Measurements from ENCODE around the gene CSNK1G2.

The CSNK1G2 gene

DNA sequence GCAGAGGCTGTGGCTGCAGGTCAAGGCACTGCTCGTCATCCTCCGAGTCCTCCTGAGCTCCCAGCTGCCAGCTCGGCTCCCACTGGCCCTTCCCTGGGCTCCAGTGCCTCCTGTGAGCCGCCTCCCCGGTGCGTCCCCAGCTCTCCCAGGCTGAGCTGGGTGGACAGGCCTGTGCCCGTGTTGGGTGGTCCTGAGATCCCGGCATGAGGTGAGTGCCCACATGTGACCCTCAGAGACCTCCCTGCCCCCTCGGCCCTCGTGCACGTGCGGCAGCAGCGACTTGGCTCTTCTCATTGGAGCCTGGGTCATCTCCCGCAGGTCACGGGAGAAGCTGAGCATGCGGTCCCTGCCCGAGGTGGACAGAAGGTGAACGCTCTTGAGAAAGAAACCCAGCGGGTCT is 20.3 kb upstream of the CSNK1G2 start:
- TF ChIP-seq, protein P1, sequence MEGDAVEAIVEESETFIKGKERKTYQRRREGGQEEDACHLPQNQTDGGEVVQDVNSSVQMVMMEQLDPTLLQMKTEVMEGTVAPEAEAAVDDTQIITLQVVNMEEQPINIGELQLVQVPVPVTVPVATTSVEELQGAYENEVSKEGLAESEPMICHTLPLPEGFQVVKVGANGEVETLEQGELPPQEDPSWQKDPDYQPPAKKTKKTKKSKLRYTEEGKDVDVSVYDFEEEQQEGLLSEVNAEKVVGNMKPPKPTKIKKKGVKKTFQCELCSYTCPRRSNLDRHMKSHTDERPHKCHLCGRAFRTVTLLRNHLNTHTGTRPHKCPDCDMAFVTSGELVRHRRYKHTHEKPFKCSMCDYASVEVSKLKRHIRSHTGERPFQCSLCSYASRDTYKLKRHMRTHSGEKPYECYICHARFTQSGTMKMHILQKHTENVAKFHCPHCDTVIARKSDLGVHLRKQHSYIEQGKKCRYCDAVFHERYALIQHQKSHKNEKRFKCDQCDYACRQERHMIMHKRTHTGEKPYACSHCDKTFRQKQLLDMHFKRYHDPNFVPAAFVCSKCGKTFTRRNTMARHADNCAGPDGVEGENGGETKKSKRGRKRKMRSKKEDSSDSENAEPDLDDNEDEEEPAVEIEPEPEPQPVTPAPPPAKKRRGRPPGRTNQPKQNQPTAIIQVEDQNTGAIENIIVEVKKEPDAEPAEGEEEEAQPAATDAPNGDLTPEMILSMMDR (IDR thresholded peaks at IDR 0.05) = no peak

DNA sequence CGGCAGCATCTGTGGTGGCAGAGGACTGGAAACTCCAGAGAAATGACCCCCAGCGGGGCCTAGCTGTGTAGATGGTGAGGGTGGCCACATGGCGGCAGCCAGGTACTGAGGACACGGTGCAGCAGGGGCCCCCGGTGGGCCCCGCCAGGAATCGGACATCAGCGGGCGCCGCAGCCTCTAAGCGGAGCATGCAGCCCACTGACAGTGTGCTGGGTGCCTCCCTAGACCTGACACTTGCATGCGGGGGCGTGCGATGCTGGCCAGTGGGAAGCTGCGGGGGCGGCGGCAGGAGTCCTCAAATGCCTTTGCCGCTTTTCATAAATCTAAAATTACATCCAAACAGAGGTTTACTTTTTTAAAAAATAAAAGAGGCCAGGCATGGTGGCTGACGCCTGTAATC is 19.6 kb upstream of the CSNK1G2 start:
- TF ChIP-seq, protein P1 (IDR thresholded peaks at IDR 0.05) = no peak

DNA sequence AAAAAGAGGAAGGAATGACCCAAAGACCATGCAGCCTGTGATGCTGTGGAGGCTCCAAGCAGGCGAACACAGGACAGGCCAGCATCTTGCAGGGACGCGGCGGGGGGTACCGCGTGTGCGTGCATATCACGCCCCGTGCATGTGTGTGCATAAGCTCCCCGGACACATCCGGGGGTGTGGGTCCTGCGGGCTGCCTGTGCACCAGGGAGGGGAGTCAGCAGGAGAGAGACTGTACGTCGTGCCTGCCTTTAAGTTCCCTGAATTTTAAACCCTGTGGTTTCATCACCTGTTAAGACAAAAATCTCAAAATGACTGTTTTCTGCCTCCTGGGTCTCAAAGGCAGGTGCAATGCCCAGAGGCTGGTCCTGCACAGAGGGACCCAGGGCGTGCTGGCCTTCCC is 19.1 kb upstream of the CSNK1G2 start:
- TF ChIP-seq, protein P1 (IDR thresholded peaks at IDR 0.05) = no peak

DNA sequence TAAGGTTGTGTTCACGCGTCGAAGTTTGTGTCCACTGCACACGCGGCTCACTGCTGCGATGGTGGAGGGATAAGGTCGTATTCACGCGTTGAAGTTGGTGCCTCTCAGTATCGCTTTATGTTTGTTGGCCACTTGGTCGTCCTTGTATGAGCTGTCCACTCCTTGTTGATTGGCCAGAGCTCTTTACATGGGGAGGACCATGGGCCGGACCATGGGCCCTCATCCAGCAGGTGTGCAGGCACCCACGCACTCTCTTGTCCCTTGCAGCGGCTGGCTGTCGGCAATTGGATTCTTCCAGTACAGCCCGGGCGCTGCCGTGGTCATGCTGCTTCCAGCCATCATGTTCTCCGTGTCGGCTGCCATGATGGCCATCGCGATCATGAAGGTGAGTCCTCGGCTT is 18.2 kb upstream of the CSNK1G2 start:
- TF ChIP-seq, protein P1 (IDR thresholded peaks at IDR 0.05) = no peak

DNA sequence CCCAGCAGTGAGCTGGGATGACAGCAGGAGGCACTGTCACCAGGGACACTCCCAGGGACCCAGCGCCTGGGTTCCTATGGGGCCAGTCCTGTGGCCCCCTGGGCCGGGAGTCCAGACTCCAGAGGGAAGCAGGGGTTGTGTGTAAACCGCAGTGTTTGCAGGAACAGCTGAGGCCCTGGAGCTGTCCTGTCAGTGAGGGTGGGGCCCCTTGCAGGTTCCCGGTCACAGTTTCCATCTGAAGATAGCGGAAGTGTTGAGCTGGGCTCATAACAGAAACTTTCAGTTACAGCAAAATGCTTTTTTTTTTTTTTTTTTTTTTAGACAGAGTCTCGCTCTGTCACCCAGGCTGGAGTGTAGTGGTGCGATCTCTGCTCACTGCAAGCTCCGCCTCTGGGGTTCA is 17.7 kb upstream of the CSNK1G2 start:
- TF ChIP-seq, protein P1 (IDR thresholded peaks at IDR 0.05) = no peak

DNA sequence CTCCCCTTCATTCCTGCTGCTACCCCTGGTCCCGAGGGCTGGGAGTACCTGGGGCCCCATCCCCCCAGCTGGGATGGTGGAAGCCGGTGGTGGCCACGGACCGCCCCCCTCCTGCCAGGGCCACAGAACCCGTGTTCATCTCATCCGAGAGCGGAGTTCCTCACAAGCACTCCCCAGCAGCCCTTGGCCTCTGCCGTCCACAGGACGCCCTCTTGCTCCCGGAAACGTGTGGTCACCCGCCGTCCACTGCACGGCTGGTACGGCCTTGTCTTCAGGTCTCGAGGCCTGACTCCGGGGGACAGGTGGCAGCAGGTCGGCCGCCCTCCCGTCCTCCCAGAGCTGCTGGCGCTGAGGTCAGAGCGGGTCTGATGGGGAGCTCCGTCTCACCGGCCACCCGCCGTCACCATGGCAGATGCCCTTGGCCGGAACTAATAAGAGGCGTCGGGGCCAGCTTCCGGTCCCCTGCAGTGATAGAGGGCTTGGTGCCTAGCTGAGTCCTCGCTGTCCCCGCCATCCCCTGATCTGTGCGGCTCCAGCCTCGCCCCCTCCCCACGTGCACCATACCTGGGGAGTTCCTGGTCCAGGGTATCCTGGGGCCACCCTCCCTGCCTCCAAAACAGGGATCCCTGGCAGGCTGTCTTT is 16.5 kb upstream of the CSNK1G2 start:
- TF ChIP-seq, protein P1 (IDR thresholded peaks at IDR 0.05) = no peak

DNA sequence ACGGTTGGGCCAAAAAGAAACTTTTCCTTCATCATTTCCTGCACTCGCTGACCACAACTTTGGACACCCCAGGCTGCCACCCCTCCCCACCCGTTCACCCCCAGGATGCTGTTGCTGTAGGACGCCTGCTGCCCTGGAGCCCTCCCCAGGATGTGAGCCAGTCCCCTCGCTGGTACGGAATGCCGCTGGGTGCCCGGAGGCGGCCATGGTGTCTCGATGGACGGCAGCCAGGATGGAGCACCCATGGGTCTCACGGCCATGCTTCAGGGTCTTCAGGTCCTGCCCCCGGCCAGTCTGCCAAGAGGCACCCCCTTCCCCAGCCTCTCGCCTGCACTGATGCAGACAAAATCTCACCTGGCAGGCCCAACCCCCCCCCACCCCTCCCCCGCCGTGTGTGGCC is 15.4 kb upstream of the CSNK1G2 start:
- TF ChIP-seq, protein P1 (IDR thresholded peaks at IDR 0.05) = no peak

Data from LNCAP (cell line).